Common myeloid progenitor, CD34-positive (primary cell): Measurements from ENCODE around the gene TRAF3.

ENCODE experiments used
- CTCF ChIA-PET: fragments of 350-600 bp; sonication (Branson Sonifier 250); formaldehyde crosslinking; loops from one replicate; lab custom pipeline; 2021; ENCODE audit warnings: antibody characterized with exemption; lab: Charles Lee
- POLR2A ChIA-PET: fragments of 350-600 bp; sonication (Branson Sonifier 250); formaldehyde crosslinking; loops from one replicate; lab custom pipeline; 2021; ENCODE audit warnings: antibody characterized with exemption; lab: Charles Lee
- DNase-seq, 3 donors: peaks; one replicate each; pipeline versions ENCODE4 v3.0.0 to v3.0.0-alpha.2; 2013
- H3K27ac ChIP-seq, 2 experiments: 1 replicate in 1 of 2; 2 replicates in 1 of 2; pipeline ENCODE4 v1.7.0; 2013; ENCODE audit warnings: inconsistent platforms in 2 of 2, low read length in 2 of 2, mild to moderate bottlenecking in 2 of 2, low read depth in 1 of 2, moderate library complexity in 1 of 2; ENCODE audit not compliant: severe bottlenecking in 2 of 2, insufficient read depth in 1 of 2, poor library complexity in 1 of 2
- H3K27me3 ChIP-seq, 5 experiments: replicated peaks in 2 of 5; 1 replicate in 3 of 5; 2 replicates in 2 of 5; pipeline versions ENCODE4 v1.6.1 to v1.7.0; 2013; ENCODE audit warnings: low read length in 4 of 5, mild to moderate bottlenecking in 2 of 5, moderate library complexity in 2 of 5, inconsistent platforms in 1 of 5; ENCODE audit not compliant: insufficient read depth in 5 of 5, control insufficient read depth in 4 of 5
- H3K36me3 ChIP-seq, 4 experiments: 1 replicate in 2 of 4; 2 replicates in 2 of 4; pipeline versions ENCODE4 v1.6.1 to v1.7.0; 2013; ENCODE audit warnings: low read length in 3 of 4, control low read depth in 1 of 4, mild to moderate bottlenecking in 1 of 4; ENCODE audit not compliant: control insufficient read depth in 4 of 4, insufficient read depth in 4 of 4
- H3K4me1 ChIP-seq, 4 experiments: 1 replicate in 3 of 4; 2 replicates in 1 of 4; pipeline versions ENCODE4 v1.6.1 to v1.7.1; 2013; ENCODE audit warnings: low read length in 3 of 4, mild to moderate bottlenecking in 3 of 4, control low read depth in 1 of 4, inconsistent platforms in 1 of 4, moderate library complexity in 1 of 4; ENCODE audit not compliant: control insufficient read depth in 4 of 4, insufficient read depth in 4 of 4; ENCODE audit errors: control extremely low read depth in 1 of 4
- H3K4me3 ChIP-seq, 7 experiments: 1 replicate in 4 of 7; 2 replicates in 3 of 7; pipeline versions ENCODE4 v1.5.1 to v1.7.0; 2013; ENCODE audit warnings: mild to moderate bottlenecking in 7 of 7, low read length in 6 of 7, moderate library complexity in 6 of 7, inconsistent platforms in 2 of 7, low read depth in 2 of 7, control low read depth in 1 of 7; ENCODE audit not compliant: insufficient read depth in 4 of 7, control insufficient read depth in 1 of 7; ENCODE audit errors: extremely low read depth in 1 of 7
- H3K9me3 ChIP-seq, 5 experiments: 1 replicate in 4 of 5; 2 replicates in 1 of 5; pipeline versions ENCODE4 v1.6.1 to v1.7.1; 2013; ENCODE audit warnings: low read length in 4 of 5, mild to moderate bottlenecking in 2 of 5, inconsistent platforms in 1 of 5, low read depth in 1 of 5, moderate library complexity in 1 of 5; ENCODE audit not compliant: control insufficient read depth in 4 of 5, insufficient read depth in 2 of 5; ENCODE audit errors: control extremely low read depth in 1 of 5
- WGBS: methylation state at CpG from one replicate; pipeline ENCODE4 v1.1.5; 2013; ENCODE audit not compliant: insufficient coverage; 5-methylcytosine and 5-hydroxymethylcytosine counted together

Gene TRAF3

GRCh38 chr14:102732924-102733323 lies 44.3 kb upstream of the TRAF3 start:
- peaks cover 5 to 32% (median 20%) of the 10 kb centered on the region in 4 experiments for H3K36me3 ChIP-seq
- CTCF ChIA-PET, result interaction anchor here (0.6 kb wide), 1 partner anchor 20 kb away, joined by 3 read pairs; no protein-coding TSS in a partner anchor
- no peak for DNase-seq
- POLR2A ChIA-PET, result no interaction called here
- no peak overlapping the region for H3K4me3 ChIP-seq
- no peak overlapping the region for H3K27ac ChIP-seq
- no peaks in the 10 kb centered on the region for H3K4me1 ChIP-seq
- no peaks in the 10 kb centered on the region for H3K27me3 ChIP-seq
- H3K9me3 ChIP-seq, result no peaks in the 10 kb centered on the region
- 99% methylated on average over 10 of the region's 10 CpGs for WGBS

GRCh38 chr14:102733326-102733725 lies 43.9 kb upstream of the TRAF3 start:
- WGBS, result 88% methylated on average over 9 of the region's 11 CpGs
- ChIA-PET POLR2A (no interaction called here), CTCF (interaction anchor here (0.6 kb wide), 1 partner anchor 19 kb away, joined by 3 read pairs; no protein-coding TSS in a partner anchor)
- Histone ChIP-seq H3K4me1 (no peaks in the 10 kb centered on the region), H3K27me3 (no peaks in the 10 kb centered on the region), H3K27ac (no peak overlapping the region), H3K36me3 (peaks cover 4 to 31% (median 18%) of the 10 kb centered on the region in 4 experiments), H3K9me3 (no peaks in the 10 kb centered on the region), H3K4me3 (no peak overlapping the region)
- no peak for DNase-seq

DNA sequence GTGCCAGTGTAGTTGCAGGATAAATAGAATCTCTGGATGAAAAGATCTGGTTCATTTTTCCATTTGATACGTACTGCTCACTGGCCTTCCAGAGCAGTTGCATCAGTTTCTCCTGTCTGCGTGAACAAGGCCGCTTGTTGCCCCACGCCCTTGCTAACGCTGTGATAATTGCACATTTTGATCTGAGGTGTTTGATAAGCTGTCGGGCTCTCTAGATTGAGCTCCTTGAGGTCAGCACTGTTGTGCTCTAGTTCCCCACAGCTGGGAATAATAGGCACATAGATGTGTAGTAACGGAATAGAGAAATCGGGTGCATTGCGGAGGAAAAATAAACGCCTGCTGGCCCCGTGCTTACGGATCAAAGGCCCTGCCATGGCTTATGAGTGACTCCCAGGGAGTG lies 42.8 kb upstream of the TRAF3 start:
- H3K4me1 ChIP-seq, result no peaks in the 10 kb centered on the region
- no peak overlapping the region for H3K4me3 ChIP-seq
- WGBS, result 98% methylated on average over 11 of the region's 12 CpGs
- H3K36me3 ChIP-seq, result peaks cover 0 to 23% (median 10%) of the 10 kb centered on the region in 4 experiments
- ChIA-PET CTCF (interaction anchor here (1.1 kb wide), 1 partner anchor 40 kb away, joined by 3 read pairs; no protein-coding TSS in a partner anchor), POLR2A (no interaction called here)
- no peaks in the 10 kb centered on the region for H3K9me3 ChIP-seq
- no peak for DNase-seq
- no peak overlapping the region for H3K27ac ChIP-seq
- no peaks in the 10 kb centered on the region for H3K27me3 ChIP-seq

DNA sequence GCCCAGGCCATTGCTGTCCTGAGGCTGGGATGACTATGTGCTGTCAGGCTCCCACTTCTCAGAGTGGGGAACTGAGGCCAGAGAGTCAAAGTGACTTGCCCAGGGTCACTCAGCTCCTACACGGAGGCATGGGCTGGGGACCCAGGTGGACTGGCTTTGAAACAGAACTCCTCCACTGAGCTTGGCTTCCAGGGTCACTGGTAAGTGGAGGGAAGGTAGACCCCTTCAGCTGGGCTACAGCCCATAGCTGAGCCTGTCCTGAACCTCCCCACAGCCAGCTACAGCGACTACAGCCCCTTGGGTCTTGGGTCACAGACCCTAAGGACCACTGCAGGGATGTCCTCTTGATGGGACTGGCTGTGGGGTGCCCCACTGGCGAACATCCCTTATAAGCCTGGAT lies 40.3 kb upstream of the TRAF3 start:
- no peak overlapping the region for H3K27ac ChIP-seq
- H3K27me3 ChIP-seq, result no peaks in the 10 kb centered on the region
- ChIA-PET CTCF (no interaction called here), POLR2A (no interaction called here)
- peaks cover 0 to 9% (median 5%) of the 10 kb centered on the region in 5 experiments for H3K9me3 ChIP-seq
- no peak overlapping the region for H3K4me3 ChIP-seq
- H3K4me1 ChIP-seq, result no peaks in the 10 kb centered on the region
- DNase-seq, result no peak
- 95% methylated on average over 3 of the region's 3 CpGs for WGBS
- H3K36me3 ChIP-seq, result peaks cover 0 to 14% (median 3%) of the 10 kb centered on the region in 4 experiments

GRCh38 chr14:102737402-102738372 lies 39.6 kb upstream of the TRAF3 start:
- Histone ChIP-seq H3K27ac (no peak overlapping the region), H3K36me3 (peaks cover 0 to 14% (median 3%) of the 10 kb centered on the region in 4 experiments), H3K27me3 (no peaks in the 10 kb centered on the region), H3K4me1 (no peaks in the 10 kb centered on the region), H3K4me3 (no peak overlapping the region), H3K9me3 (peaks cover 0 to 14% (median 9%) of the 10 kb centered on the region in 5 experiments)
- WGBS, result 96% methylated on average over 13 of the region's 18 CpGs
- POLR2A ChIA-PET, result no interaction called here
- CTCF ChIA-PET, result no interaction called here
- no peak for DNase-seq

- H3K4me3 ChIP-seq, result no peak overlapping the region
- POLR2A ChIA-PET, result no interaction called here
Measured at GRCh38 chr14:102738373-102739189, 38.7 kb upstream of the TRAF3 start.

More at GRCh38 chr14:102738373-102739189, 38.7 kb upstream of the TRAF3 start:
- no peak overlapping the region for H3K27ac ChIP-seq
- peaks cover 0 to 19% (median 9%) of the 10 kb centered on the region in 5 experiments for H3K9me3 ChIP-seq
- H3K27me3 ChIP-seq, result no peaks in the 10 kb centered on the region
- CTCF ChIA-PET, result interaction anchor here (1.0 kb wide), 1 partner anchor 10 kb away, joined by 3 read pairs; no protein-coding TSS in a partner anchor
- peaks cover 0 to 9% (median 3%) of the 10 kb centered on the region in 4 experiments for H3K36me3 ChIP-seq
- WGBS, result 98% methylated on average over 7 of the region's 11 CpGs
- DNase-seq, result no peak
- no peaks in the 10 kb centered on the region for H3K4me1 ChIP-seq
